AG08395 (cell line): ENCODE data around the gene DNAJC12.
"Not testable (repeated sequence)": the region's sequence is repeated elsewhere in the genome, so short reads cannot be mapped to it uniquely, and the experiment has no call there.

Experiments used
- DNase-seq: peaks from one replicate; pipeline ENCODE4 v3.0.0; 2012; ENCODE audit warnings: mixed read lengths, low spot score

Gene DNAJC12

DNA sequence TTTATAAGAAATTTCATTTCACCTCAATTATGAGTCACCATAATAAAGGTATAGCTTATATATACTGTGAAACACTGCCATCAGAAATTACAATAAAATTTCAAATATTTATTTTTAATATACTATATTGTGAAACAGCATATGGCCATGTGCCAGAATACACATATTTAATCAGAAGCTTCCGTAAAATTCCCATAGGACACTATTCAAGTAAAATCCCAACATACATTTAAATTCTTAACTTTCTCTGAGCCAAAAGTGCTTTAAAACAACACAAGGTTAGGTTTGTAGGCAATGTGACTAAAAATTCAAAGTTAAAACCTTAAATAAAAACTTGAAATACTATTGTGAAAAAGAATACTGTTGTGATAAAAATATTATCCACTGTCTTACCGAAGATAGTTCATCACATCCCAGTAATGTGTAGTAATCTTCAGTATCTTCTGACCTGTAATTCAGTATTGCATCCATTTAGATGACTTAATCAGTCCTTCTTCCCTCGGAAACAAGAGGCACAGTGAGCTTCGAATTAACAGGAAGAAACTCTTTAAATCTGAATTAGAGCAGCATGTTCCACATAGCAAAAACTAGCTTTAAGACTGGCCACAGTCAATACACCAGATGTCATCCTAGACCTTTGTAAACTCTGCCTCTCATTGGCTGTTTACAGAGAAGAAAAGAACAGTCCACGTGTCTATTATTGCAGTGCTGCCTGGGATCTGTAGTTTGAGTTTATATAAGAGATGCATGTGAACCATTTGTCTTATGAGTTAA is at the start of gene DNAJC12:
DNAJC12 (minus strand) TSS at position 648 of the 774 bp plus-strand sequence; CDS start at position 471, 177 bp downstream.
- peak; percentile 29 for DNase-seq

DNA sequence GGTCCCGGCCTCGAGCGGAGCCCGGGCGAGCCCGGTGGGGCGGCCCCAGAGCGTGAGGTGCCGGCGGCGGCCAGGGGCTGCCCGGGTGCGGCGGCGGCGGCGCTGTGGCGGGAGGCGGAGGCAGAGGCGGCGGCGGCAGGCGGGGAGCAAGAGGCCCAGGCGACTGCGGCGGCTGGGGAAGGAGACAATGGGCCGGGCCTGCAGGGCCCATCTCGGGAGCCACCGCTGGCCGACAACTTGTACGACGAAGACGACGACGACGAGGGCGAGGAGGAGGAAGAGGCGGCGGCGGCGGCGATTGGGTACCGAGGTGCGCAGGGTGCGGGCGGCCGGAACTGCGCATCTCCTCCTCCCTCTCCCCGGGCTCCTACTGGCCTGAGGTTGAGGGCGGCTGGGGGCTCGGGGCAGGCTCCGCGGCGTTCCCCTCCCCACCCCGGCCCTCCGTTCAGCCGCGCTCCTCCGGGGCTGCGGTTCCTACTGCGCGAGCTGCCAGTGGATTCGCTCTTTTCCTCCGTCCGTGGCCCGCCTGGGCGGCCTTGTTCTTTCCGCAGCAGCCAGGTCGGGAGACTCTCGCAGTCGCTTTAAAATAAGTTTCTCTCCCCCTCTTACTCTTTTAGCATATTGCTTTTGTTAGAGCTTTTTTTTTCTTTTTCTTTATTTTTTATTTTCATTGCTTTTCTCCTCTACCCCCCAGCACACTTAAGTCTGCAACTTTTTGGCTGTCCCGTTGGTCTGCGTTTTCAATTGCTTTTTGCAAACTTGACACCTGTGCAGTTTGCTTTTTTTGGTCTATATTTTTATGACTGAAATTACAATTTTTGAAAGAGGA is 47.1 kb upstream of the DNAJC12 start:
- DNase-seq, result peak; percentile 65

DNA sequence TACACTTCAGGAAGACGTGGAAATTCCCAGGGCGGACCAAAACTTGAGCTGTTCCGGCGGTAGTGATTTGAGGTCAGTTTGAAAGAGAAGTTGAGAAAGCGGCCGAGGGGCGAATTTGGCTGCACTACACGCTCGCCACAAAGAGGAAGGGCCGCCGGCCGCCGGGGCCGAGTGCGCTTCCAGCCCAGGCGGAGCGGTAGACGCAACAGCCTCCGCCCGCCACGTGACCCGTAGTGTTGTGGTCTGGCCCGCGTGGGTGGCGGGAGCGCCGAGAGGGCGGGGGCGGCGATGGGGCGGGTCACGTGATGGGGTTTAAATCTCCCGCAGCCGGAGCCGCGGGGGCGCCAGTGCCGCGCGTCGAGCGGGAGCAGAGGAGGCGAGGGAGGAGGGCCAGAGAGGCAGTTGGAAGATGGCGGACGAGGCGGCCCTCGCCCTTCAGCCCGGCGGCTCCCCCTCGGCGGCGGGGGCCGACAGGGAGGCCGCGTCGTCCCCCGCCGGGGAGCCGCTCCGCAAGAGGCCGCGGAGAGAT is 46.4 kb upstream of the DNAJC12 start, which contains the start of gene SIRT1:
SIRT1 (plus strand) TSS at position 344 of the 529 bp plus-strand sequence; CDS start at position 410, 66 bp downstream.
- peak; percentile 97 for DNase-seq

DNA sequence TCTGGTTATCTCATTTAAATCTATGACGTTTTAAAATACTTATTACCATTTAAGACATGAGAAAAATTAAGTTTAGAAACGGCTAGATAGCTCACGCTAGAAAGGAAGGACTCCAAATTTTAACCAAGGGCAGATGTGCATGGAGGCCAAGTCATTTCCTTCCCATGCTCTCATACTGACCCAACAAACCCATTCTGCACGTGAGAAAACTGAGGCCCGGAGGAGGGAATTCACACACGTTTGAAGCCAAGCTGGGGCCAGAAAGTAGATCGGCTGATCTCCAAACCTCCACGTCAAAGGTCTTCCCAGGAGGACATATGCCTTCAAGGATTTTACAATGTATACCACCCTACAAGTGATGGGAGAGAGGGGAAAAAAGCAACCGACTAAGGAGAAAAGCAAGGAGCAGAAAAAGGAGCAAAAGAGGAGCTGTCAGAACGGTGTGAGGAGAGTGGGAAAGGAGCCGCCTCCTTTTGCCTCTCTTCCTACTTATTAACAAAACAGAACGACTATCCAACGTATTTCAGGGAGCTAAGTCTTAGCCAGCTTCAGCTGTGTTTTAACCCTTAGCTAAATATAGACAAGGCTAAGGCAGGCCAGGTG is 45.8 kb upstream of the DNAJC12 start:
- DNase-seq, result peak; percentile 6

DNA sequence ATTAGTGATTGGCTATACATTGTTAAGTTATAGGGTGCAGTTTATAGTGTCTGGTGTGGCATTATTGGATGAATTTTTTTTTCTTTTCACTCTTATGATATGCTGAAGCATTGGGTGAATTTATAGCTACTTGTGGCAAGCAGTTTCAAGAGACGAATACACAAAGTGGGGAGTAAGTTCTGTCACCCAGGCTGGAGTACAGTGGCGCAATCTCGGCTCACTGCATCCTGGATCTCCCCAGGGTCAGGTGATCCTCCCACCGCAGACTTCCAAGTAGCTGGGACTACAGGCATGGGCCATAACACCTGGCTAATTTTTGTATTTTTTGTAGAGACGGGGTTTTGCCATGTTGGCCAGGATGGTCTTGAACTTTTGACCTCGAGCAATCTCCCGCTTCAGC is 40.1 kb upstream of the DNAJC12 start:
- no peak for DNase-seq

DNA sequence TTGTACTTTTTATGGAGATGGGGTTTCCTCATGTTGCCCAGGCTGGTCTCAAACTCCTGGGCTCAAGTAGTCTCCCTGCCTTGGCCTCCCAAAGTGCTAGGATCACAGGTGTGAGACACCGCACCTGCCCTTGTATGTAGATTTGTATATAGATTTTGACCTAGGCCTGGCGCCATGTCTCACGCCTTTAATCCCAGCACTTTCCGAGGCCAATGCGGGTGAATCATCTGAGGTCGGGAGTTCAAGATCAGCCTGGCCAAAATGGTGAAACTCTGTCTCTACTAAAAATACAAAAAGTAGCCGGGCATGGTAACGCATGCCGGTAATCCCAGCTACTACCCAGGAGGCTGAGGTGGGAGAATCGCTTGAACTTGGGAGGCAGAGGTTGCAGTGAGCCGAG is 39.4 kb upstream of the DNAJC12 start:
- DNase-seq, result not testable (repeated sequence)

DNA sequence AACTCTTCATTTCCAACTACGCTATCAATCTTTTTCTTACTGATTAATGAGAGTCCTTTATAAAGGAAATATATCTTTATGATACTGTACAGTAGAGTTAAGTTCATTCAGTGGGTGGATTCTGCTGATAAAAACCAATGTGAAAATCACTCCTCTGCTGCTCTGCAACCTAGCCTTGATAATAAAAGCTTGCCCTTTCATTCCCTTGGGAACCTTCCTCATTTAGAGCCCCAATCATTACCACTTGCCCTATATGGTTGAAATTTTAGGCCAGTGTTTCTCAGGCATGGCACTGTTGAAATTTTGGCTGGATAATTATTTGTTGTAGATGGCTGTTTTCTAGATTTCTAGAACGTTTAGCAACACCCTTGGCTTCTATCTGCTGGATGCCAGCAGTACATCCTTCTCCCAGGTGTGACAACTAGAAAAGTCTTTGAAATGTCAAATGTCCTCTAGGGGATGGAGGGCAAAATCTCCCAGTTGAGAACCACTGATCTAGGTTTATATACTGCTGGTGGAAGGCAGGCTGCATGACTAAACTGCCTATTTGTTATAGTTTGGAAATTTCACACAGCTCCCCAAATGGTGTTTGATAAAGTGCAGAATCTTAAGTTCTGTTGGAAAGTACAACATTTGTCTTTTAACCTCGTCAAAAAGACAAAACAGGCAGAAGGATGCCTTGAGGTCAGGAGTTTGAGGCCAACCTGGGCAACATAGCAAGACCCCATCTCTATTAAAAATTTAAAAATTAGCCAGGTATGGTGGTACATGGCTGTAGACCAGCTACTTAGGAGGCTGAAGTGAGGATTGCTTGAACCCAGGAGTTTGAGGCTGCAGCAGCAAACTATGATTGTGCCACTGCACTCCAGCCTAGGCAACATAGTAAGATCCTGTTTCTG is 37.6 kb upstream of the DNAJC12 start:
- DNase-seq, result no peak

DNA sequence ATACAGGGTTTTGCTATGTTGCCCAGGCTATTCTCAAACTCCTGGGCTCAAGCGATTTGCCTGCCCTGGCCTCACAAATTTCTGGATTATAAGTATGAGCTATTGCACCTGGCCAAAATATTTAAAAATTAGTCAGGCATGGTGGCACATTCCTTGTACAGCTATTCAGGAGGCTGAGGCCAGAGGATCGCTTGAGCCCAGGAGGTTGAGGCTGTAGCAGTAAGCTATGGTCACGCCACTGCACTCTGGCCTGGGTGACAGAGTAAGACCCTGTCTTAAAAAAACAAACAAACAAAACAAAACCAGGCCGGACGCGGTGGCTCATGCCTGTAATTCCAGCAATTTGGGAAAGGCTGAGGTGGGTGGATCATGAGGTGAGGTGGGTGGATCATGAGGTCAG is 32.0 kb upstream of the DNAJC12 start:
- no peak for DNase-seq

DNA sequence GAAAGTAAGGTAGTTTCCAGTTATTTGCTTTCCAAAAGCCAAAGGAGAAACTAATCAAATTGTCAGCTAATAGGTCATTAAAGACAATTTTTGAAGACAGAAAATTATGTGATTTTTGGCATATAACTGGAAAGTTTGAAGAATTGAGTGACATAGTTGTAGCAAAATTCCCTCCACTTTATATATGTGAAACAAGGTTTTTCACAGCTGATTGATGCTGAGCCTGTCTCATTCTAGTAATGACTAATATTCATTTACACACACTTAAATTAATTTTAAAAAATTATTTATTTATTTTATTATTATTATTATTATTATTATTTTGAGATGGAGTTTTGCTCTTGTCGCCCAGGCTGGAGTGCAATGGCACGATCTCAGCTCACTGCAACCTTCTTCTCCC is 30.1 kb upstream of the DNAJC12 start:
- no peak for DNase-seq

DNA sequence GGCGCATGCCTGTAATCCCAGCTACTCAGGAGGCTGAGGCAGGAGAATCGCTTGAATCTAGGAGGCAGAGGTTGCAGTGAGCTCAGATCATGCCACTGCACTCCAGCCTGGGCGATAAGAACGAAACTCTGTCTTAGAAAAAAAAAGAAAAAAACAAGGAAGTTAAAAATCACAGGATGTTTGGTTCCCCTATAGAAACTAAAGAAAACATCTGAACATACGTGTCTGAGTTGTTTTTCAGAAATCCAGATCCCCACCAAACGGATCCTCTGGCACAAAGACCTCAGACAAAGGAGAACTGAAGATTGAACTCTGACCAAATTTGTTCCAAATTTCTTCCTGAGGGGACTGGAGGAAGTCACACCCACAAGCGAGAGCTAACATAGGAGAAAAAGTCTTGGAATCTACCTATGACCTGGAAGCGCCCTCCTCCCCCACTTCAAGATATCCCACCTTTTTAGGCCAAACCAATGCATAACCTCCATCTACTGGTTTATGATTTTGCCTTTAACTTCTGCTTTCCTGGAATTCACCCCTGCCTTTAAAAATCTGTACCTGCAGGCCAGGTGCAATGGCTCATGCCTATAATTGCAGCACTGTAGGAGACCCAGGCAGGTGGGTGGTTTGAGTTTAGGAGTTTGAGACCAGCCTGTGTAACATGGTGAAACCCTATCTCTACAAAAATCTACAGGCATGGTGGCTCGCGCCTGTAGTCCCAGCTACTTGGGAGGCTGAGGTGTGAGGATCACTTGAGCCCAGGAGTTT is 26.8 kb upstream of the DNAJC12 start:
- no peak for DNase-seq

DNA sequence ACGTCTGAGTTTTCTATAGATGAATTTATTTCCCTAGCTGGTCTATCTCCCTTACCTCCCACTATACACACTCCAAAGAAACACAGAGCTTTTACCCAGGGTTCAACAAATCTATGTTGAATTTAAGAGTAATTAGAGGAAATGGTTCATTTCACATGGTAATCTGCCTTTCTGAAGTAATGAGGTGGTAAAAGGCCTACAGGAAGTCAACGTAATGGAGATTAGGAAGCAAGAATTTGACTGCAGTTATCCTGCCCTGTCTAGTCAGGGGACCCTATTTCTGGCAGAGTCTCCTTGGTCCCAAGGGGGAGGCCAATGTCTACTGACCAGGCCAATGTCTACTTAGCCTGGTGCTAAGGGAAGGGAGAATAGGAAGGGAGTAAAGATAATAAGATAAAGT is 25.1 kb upstream of the DNAJC12 start:
- no peak for DNase-seq

DNA sequence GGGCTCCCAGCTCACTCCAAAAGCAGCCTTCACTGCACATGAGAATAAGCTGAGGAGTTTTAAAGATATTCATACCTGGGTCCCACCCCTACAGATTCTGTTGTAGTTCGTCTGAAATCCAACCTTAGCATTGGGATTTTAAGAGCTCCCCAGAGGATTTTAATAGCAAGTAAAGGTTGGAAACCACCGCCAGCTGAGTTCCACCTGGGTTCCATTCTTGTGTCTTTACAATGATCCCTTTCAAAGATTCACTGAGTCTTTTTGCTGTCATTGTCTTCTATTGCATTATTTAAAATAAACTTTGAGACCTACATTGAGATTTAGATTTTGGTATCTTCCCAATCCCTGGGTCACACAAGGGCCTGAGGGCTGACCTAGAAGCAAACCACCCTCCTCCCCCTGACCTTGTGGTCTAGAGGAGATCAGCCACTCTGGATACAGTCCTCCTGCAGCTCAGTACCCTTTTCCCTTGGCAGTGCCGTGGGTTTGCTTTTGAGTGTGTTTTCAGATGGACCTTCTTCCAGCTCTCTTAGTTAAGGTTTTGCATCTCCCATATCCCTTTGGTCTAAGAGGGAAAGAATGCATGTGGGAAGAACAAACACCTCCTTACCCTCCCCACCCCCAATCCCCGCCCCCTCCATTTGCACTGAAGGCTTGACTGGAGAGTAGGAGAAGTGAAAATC is 23.9 kb upstream of the DNAJC12 start:
- no peak for DNase-seq

DNA sequence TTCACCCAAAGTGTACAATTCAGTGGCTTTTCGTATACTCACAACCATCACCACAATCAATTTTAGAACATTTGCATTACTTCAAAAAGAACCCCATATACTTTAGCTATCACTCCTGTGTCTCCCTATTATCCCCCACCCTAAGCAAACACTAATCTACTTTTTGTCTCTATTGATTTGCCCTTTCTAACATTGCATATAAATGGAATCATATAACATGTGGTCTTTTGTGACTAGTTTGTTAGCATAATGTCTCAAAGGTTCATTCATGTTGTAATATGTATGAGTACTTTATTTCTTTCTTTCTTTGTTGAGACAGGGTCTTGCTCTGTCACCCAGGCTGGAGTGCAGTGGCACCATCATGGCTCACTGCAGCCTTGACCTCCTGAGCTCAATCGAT is 21.0 kb upstream of the DNAJC12 start:
- no peak for DNase-seq

DNA sequence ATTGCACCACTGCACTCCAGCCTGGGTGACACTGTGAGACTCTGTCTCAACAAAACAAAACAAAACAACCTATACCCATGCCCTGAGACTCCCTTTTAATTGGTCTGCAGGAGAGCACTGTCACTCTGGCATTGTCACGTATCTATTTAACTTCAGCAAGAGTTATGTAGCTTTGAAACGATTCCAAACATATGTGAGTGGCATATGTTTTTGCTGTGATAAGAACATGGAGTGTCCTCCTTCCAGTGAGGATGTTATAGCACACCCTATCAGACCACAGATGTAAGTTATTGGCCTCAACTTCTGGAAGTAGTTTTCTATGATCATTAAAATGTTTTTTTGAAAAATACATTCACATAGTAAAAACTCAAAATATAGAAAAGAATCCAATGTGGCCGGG is 15.5 kb upstream of the DNAJC12 start:
- DNase-seq, result no peak

DNA sequence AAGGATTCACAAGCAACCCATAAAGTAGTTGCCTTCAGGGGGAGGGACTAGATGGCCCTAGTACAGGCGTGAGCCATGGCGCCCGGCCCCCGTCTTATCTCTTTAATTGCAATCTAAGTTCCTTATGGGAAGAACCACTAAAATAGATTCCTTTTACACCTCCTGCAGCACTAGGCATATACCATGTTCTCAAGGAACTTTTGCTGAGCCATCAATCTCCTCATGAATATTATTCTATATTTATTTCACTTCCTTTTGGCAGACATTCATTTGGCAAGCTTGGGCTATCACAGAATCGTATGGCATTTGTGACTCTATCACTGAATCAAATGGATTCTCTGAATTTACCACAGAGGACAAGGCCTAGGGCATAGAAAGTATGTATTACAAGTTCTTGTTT is 14.8 kb upstream of the DNAJC12 start:
- no peak for DNase-seq

DNA sequence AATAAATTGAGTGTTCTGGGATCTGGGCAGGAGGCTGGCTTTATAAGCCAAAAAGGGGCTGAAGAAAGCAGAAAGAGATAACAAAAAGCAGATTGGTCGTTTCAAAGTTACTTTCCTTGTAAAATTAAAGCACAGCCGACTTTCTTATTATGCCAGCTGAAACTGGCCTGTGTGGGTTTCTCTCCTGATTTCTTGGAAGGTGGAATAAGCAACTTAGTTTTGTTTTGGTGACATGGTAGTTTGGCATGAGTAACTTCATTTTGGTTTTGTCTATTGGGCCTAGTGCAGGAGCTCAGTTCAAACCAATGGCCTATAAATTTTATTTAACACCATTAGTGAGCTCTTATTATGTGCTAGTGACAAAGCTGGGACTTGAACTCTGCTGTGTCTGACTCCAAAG is 13.2 kb upstream of the DNAJC12 start:
- no peak for DNase-seq

DNA sequence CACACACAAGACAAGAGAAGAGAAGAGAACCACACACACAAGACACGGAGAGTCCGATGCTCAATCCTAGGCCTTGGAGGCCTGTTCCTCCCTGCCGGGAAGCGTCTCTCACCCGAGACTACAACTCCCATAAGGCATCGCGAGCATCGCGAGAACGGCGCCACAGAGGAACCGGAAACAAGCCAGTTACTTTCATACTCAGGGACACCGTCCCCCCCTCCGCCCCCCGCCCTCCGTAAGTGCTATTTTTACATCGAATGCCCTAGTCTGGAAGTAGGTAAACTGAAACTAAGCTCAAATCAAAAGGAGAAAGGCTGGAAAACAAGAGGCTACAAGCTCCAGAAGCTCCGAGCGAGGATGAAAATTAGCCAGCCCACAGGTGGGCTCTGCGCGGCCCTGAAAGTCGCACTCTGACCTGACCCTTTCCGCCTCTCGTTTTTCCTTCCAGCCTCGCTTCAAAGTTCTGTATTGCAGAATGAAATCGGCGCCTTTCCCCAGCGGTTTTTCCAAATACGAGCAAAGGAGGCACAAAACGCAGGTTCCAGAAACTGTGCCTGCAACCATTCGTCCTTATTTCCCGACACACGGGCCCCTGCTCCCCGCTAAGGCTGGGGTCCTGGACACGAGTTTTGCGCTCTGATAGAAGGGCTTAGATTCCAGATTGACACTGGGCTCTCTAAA is 11.5 kb upstream of the DNAJC12 start:
- DNase-seq, result peak; percentile 94

DNA sequence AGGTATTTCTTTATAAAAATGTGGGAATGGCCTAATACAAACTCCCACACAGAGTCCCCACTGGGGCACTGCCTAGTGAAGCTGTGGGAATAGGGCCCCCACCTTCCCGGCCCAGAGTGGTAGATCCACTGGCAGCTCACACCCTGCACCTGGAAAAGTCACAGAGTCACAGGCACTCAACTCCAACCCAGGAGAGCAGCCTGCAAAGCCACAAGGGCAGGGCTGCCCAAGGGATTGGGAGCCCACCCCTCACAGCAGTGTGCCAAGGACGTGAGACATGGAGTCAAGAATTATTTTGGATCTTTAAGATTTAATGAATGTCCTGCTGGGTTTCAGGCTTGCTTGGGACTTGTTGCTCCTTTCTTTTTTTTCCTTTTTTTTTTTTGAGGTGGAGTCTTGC is 5.3 kb upstream of the DNAJC12 start:
- no peak for DNase-seq

DNA sequence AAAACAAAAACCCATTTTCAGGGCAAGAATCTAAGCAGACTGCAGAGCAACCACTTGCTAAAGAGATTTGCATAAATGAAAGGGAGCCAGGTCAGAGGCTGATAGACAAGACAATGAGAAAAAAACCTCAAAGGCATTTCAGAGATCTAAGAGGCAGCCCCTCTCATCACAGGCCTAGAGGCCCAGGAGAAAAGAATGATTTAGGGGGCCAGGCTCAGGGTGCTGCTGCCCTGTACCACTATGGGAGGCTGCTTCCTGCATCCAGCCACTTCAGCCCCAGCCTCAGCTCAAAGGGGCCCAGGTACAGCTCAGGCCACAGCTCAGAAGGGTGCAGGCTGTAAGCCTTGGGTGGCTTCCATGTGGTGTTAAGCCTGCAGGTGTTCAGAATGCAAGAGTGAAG is 3.7 kb upstream of the DNAJC12 start:
- DNase-seq, result no peak

DNA sequence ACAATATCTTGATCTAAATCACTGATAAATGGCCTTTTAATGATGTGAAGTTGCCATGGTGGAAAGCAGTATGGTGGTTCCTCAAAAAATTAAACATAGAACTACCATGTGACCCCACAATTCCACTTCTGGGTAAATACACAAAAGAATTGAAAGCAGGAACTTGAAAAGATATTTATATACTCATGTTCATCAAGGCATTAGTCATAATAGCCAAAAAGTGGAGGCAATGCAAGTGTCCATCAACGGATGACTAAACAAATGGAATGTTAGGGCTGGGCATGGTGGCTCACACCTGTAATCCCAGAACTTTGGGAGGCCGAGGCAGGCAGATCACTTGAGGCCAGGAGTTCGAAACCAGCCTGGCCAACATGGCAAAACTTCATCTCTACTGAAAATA is 2.0 kb upstream of the DNAJC12 start:
- DNase-seq, result no peak
